Fibroblast of villous mesenchyme (primary cell): Measurements from ENCODE around the gene BAIAP3. TPM values are rescaled to one million over a fixed set of nuclear protein-coding genes. Genes with fewer than 3 reads are reported as not detected.

Source experiments
- DNase-seq: peaks from one replicate; pipeline ENCODE4 v3.0.0-alpha.2; 2010; ENCODE audit warnings: low read depth
- H3K4me3 ChIP-seq: 2 replicates; pipeline ENCODE4 v1.5.1; 2011; ENCODE audit warnings: low read depth, mild to moderate bottlenecking, low read length
- total RNA-seq: library from RNA; depleted of rRNA; stranded (reverse); fragments of >200 nt; gene quantifications from 2 replicates; pipeline ENCODE4 v1.2.3, GENCODE V29; 2012
- TF ChIP-seq, protein P1 (sequence below): IDR thresholded peaks from 2 replicates; pipeline ENCODE4 v1.5.1; 2012; ENCODE audit warnings: low read depth, mild to moderate bottlenecking, low read length; ENCODE audit not compliant: insufficient read depth

The BAIAP3 gene
- total RNA-seq, 1 donor: under 0.01 TPM

DNA sequence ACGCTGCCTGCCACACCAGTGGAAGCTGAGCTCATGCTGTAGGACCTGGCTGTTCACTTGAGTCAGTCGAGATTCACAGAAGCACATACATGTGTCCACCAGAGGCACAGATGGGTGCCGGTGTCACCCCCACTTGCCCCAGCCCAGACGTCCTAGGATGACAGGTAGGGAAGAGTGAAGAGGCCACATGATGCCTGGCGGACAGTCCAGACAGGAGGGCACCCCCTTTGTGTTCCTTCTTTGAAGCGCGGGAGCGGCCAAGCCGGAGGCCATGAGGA lies 15.2 kb upstream of the BAIAP3 start:
- DNase-seq: no peak
- no peak overlapping the region for H3K4me3 ChIP-seq
- TF ChIP-seq, protein P1, sequence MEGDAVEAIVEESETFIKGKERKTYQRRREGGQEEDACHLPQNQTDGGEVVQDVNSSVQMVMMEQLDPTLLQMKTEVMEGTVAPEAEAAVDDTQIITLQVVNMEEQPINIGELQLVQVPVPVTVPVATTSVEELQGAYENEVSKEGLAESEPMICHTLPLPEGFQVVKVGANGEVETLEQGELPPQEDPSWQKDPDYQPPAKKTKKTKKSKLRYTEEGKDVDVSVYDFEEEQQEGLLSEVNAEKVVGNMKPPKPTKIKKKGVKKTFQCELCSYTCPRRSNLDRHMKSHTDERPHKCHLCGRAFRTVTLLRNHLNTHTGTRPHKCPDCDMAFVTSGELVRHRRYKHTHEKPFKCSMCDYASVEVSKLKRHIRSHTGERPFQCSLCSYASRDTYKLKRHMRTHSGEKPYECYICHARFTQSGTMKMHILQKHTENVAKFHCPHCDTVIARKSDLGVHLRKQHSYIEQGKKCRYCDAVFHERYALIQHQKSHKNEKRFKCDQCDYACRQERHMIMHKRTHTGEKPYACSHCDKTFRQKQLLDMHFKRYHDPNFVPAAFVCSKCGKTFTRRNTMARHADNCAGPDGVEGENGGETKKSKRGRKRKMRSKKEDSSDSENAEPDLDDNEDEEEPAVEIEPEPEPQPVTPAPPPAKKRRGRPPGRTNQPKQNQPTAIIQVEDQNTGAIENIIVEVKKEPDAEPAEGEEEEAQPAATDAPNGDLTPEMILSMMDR: no peak

DNA sequence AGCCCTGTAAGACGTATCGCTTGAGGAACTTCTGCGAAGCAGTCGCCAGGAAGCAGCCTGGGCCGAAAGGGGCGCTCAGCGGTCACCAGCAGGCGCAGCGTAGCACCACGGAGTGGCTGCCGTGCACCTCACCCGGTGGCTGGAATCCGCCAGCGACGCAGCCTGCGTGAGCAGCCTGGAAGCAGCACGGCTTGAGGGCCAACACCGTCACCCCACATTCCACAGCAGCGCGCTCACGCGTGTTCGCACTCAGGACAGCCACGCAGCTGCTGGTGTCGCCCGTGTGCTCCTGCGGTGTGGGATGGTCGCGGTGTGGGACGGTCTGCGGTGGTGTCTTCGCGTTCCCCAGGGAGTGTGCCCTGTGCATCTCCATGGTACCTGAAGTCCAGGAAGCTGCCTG lies 14.4 kb upstream of the BAIAP3 start:
- TF ChIP-seq, protein P1: no peak
- no peak overlapping the region for H3K4me3 ChIP-seq
- no peak for DNase-seq

DNA sequence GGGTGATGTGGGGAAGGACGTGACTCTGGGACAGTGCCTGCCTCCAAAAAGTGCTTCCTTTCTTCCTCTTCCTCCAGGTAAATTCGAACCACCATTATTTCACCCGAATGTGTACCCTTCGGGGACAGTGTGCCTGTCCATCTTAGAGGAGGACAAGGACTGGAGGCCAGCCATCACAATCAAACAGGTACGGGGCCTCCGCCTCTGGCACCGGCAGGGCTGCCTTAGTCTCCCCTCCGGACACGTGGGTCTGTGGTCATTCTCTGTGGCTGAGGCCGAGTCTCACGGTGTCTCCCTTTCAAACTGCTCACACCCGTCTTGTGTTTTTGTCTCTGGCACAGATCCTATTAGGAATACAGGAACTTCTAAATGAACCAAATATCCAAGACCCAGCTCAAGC lies 13.3 kb upstream of the BAIAP3 start:
- H3K4me3 ChIP-seq: no peak overlapping the region
- DNase-seq: no peak
- TF ChIP-seq, protein P1: no peak

DNA sequence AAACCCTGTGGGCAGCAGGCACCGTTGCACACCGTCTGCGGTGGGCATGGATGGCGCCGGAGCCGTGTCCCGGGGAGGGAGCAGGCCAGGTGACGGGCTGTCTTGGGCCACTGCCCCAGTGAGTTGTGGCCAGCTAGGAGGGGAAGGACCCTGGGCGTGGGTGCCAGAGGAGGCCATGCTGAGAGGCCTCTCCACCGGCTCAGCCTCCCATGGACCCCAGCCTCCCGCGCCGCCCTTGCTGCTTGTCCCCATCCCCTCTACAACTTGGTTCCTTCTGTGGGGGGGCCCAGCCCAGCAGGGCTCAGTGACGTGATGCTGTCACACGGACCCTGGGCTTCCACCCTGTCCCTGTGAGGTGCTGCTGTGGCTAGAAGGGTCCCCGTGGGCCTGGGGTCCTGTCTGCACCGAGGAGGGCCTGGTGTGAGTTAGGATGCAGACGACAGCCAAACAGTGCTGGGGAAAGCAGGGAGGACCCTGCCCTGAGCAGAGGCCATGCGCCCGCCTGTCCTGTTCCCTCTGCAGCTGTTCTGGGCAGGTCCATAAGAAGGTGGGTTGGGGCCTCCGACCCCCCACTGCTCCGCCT lies 12.7 kb upstream of the BAIAP3 start:
- no peak overlapping the region for H3K4me3 ChIP-seq
- no peak for DNase-seq
- TF ChIP-seq, protein P1: no peak

DNA sequence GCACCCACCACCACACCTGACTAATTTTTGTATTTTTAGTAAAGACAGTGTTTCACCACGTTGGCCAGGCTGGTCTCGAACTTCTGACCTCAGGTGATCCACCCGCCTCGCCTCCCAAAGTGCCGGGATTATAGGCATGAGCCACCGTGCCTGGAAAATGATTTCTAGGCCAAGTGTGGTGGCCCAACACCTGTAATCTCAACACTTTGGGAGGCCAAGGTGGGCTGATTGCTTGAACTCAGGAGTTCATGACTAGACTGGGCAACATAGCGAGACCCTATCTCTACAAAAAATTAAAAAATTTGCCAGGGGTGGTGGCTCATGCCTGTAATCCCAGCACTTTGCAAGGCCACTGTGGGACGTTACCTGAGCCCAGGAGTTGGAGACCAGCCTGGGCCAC lies 11.0 kb upstream of the BAIAP3 start:
- no peak for DNase-seq
- TF ChIP-seq, protein P1: no peak

DNA sequence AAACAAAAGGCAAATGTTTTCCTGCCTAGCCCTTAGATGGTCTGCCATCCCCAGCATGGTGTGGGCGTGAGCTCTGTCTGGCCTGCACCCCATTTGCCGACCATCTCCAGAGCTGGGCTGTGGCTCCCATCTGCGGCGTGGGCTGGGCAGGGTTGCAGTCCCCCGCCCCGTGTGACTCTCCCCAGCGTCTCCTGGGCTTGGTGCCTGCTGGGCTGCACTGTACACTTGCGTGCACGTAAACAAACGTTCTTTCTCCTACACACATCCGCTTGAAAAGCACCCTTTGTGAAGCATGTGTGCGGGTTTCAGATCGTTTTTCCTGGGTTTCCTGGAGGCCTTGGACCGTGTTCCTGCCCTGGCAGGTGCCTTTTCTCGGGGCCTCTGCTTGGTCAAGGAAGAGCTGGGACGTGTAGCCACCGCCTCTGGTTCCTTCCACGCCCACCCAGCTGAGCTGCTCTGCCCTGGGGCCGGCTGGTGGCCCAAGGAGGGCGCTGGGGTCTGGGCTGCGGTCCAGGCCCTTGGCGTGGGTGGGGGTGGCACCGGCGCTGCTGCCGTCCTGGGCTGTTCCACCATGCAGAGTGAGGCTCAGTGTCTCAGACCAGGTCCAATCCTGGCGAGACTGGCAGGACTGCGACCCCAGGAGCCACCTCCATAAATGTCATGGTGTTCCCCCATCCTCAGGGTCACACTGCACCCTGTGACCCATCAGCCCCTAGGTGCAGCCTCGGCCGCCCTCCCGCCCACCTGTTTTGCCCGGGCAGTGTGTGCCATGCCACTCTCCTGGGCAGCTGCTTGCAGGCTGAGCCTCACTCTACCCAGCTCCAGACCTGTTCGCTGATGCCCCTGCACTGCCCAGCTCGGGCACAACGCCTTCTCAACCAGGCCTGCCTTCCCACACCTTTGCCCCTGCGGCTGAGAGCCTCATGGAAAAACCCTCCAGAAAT lies 9.9 kb upstream of the BAIAP3 start:
- no peak for DNase-seq
- no peak overlapping the region for H3K4me3 ChIP-seq
- TF ChIP-seq, protein P1: no peak

More for the DNA sequence above, 11.0 kb upstream of the BAIAP3 start:
- H3K4me3 ChIP-seq: no peak overlapping the region
